GM12801 (cell line): ENCODE data around the gene CYB5A.

Source experiments
- CTCF ChIP-seq: IDR thresholded peaks from one replicate; pipeline ENCODE4 v1.5.1; 2011; ENCODE audit warnings: control low read depth; ENCODE audit not compliant: insufficient read length; ENCODE audit errors: extremely low read depth

CYB5A gene

GRCh38 chr18:74286106-74286855 lies 5.5 kb downstream of the CYB5A start:
- TF ChIP-seq CTCF, result no peak

- TF ChIP-seq CTCF, result no peak
Measured at GRCh38 chr18:74284980-74285355, 6.8 kb downstream of the CYB5A start.

GRCh38 chr18:74284191-74284979 lies 7.4 kb downstream of the CYB5A start:
- TF ChIP-seq CTCF, result no peak

DNA sequence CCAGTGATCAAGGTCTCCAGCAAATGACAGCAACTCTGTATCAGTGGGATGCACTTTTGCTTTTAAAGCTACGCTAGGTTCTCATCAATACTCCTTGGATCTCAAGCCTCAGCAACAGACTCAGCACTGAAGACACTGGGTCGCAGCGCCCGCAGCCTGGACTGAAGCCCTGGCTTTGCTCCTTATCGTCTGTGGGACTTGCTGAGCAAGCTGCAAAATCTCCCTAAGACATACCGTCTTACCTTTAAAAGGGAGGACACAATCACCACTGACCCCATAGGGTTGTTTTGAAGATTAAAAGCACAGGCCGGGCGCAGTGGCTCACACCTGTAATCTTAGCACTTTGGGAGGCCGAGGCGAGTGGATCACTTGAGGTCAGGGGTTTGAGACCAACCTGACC lies 8.1 kb downstream of the CYB5A start:
- no peak for TF ChIP-seq CTCF

DNA sequence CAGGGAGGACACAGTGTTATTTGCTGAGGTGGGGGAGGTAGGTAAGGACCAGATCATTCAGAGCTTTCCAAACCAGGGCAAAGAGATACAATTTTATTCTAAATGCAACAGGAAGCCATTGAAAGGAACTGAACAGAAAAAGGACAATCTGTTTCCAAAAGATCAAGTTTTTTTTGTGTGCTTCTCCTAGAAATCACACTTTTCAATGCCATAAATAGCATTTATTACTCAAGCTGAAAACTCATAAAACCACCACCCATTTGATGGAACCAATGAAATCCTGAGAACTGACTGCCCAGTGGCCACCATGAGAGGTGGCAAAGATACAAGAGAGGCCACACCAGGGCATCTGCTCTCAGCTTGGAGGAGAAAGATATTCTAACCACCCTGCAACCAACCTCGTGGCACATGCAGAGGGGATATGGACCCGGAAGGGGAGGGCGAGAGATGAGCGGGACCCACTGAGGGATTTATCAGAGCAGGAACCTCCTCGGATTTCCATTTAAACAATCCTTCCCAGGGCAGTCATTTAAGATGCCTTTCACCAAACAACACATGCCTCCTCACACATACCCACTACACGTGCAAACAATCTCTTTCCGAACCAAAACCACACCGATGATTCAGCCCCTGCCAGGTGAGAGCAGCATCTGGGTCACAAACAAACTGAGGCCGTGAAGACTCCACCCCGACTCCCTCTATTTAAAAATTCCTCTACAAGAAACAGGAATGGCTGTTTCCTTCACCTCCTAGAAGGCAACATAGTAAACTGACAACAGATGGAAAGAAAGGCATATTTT lies 8.8 kb downstream of the CYB5A start:
- TF ChIP-seq CTCF, result no peak

DNA sequence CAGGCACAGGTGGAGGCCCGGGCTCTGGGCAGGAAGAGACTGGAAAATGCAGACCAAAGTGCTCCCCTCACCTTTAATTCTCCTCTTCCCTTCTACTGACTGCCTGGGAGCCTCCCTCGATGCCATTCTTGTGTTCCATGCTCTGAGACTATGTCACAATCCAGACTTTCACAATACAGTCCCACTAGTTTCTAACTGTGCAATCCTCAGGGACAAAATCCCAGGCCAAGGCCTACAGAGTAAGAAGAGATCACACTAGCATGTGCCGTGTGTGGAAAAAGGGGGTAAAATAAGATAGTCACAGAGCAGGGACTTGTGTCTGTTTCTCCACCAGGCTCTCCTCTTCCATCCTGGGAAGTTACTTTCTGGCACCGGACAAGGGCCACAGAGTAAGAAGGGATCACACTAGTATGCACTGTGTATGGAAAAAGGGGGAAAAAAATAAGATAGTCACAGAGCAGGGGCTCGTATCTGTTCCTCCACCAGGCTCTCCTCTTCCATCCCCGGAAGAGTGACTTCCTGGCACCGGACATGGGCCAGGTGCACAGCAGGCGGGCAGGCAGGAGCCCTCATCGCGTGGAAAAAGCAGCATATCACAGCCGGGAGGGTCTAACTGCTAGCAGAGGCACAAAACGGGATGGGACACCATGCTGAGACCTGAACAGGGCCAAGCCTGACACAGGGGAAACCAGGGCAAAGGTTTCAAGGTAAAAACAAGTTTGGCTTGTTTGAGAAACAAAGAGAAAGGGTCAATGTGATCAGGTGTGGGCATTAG lies 9.6 kb downstream of the CYB5A start:
- TF ChIP-seq CTCF, result no peak
